Measurements from ENCODE around the gene TBX3. TPM values are rescaled to one million over a fixed set of nuclear protein-coding genes. Genes with fewer than 3 reads are reported as not detected.

TBX3 gene
- total RNA-seq, 1 donor from 2014 or later = 2.0 TPM

DNA sequence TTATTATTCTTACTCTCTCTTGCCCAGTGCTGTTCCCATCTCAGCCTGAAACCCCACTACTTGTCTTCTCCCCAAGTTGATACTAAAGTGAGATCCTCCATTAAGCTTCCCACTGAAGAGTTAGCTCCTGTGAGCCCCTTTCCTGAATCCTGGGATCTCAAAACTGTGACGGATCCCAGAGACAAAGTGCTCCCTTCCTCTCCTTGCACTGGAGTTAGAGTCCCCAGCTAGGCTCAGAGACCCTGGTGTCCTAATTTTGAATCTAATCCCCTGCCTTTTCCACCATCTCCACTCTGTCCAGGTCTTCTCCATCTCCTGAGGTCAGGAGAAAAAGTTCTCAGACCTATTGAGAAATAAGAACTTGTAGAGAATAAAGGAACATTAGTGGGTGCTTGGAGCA is 17.6 kb upstream of the TBX3 start:
- no peak for DNase-seq (ENCODE audit: low read depth)
- H3K4me3 ChIP-seq (ENCODE audit: low read depth, low read length) = no peak overlapping the region
- TF ChIP-seq, protein P1, sequence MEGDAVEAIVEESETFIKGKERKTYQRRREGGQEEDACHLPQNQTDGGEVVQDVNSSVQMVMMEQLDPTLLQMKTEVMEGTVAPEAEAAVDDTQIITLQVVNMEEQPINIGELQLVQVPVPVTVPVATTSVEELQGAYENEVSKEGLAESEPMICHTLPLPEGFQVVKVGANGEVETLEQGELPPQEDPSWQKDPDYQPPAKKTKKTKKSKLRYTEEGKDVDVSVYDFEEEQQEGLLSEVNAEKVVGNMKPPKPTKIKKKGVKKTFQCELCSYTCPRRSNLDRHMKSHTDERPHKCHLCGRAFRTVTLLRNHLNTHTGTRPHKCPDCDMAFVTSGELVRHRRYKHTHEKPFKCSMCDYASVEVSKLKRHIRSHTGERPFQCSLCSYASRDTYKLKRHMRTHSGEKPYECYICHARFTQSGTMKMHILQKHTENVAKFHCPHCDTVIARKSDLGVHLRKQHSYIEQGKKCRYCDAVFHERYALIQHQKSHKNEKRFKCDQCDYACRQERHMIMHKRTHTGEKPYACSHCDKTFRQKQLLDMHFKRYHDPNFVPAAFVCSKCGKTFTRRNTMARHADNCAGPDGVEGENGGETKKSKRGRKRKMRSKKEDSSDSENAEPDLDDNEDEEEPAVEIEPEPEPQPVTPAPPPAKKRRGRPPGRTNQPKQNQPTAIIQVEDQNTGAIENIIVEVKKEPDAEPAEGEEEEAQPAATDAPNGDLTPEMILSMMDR (conservative IDR thresholded peaks at IDR 0.05; ENCODE audit: low read depth, low read length) = no peak

DNA sequence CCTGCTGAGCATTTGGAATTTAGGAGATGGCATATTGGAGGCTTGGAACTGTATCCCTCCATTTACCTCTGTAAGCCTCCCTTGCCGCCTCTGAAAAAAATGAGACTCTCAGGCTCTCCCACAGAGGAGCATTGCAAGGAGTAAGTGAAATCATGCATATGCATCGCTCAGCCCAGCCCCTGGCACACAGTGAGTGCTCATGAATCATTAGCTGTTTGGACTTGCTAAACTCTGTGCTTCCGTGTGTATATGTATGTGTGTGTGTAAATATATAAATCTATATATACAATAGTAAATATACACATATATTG is 17.1 kb upstream of the TBX3 start:
- DNase-seq (ENCODE audit: low read depth) = no peak
- no peak overlapping the region for H3K4me3 ChIP-seq (ENCODE audit: low read depth, low read length)
- TF ChIP-seq, protein P1 (conservative IDR thresholded peaks at IDR 0.05; ENCODE audit: low read depth, low read length) = no peak

DNA sequence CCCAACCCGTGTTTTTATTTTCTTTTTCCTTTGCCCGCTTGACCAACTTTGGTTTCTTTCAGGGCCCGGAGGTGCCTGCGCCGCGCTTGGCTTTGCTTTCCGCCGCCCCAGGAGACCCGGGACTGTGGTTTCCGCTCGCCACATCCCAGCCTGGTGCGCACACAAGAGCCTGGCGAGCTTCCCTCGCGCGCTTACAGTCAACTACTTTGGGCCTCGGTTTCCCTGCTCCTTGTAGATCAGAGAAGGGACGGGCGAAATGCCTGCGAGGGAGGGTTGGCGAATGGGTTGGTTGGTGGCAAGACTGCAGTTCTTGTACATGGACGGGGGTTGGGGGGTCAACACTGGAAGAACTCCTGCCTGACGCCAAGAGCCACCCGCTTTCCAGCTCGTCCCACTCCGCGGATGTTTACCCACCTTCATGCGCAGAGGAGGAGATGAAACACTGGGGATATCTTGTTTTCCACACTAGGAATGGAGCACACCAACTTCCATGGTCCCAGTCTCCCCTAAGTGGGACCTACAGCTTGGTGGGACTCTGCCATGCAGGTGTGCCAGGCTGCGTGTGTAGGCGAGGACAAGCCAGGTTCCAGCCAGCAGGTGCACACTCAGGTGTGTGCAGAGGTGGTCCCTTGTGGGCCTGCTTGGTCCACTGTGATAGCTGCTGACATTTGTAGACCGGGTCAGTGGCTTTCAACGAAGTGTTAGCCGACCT is 16.6 kb upstream of the TBX3 start:
- no peak overlapping the region for H3K4me3 ChIP-seq (ENCODE audit: low read depth, low read length)
- TF ChIP-seq, protein P1 (conservative IDR thresholded peaks at IDR 0.05; ENCODE audit: low read depth, low read length) = no peak
- DNase-seq (ENCODE audit: low read depth) = no peak

DNA sequence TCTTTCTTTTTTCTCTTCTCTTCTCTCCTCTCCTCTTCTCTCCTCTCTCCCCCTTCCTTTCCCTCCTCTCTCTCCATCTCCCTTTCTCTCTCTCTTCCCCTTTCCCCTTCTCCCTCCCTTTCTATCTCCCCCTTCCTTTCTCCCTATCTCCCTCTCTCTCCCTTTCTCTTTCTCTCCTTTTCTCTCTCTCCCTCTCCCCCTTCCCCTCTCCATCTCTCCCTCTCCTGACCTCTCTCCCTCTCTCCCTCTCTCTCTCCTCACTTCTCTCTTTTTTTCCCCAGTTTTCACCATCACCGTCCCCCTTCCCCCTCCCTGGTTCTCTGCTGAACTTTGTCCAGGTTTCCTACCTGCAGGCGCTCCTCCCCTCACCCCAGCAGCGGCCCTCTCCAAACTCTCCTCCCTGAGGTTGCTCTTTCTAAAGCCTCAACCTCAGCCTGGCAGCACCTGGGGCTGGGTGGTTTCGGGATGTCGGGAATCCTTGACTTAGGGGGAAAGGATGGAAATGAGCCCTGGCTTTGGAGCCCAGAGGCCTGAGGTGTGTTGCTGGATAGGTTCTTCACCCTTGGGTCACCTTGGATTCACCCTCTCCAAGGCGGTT is 14.7 kb upstream of the TBX3 start:
- DNase-seq (ENCODE audit: low read depth) = no peak
- no peak overlapping the region for H3K4me3 ChIP-seq (ENCODE audit: low read depth, low read length)
- TF ChIP-seq, protein P1 (conservative IDR thresholded peaks at IDR 0.05; ENCODE audit: low read depth, low read length) = no peak

DNA sequence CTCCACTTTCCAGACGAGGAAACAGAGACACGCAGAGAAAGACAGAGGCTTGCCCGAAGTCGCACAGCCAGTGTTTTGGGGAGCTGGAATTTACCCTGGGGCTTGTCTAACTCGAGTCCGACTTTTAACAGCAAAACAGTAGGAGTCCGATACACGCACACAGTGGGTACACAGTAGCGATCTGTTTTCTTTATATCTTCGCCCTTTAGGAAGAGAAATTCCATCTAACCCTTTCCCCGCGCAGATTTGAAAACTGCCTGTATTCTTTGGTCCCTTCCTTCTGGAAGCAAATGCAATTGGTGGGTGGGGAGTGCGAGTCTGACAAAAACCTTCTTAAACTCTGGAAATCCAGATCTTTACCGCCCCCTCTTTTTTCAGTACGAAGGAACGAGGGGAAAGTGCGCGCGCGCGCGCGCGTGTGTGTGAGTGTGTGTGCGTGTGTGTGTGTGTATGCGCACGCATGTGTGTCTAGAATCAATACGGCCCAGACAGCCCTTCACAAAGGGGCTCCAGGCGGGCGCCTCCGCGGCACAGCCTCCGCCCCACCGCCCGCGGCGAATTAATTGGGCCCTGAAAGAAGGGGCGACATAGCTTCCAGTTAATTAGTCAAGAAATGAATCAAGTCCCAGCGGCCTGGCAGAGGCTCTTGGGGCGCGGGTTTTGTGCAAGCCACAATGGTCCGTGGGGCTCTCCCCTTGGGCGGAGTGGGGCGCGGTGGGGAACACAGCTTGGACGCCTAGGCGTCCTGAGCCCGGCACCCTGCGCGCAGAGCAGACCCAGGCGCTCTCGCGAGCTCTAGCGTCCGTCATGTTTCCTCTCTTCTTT is 14.0 kb upstream of the TBX3 start:
- no peak overlapping the region for H3K4me3 ChIP-seq (ENCODE audit: low read depth, low read length)
- TF ChIP-seq, protein P1 (conservative IDR thresholded peaks at IDR 0.05; ENCODE audit: low read depth, low read length) = no peak

DNA sequence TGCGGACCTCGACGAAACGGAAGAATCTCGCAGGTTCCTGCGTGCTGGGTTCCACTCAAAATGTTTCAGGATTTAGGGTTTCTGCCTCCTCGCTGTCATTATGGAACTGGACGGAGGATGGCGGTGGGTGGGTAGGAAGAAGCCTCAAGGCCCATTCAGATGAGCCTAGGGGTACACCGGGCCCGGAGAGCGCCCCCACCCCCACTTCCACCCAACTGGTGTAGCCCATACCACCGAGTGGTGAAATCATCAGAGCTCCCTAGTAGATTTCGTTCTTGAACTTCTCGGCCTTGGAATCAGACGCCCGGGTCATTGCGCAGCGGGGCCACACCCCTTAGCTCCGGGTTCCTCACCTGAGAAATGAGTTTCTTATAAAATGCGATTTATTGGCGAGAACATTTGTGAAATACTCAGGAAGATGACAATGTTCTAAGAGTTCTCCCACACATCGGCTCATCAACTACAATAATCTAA is 13.3 kb upstream of the TBX3 start:
- TF ChIP-seq, protein P1 (conservative IDR thresholded peaks at IDR 0.05; ENCODE audit: low read depth, low read length) = no peak
- DNase-seq (ENCODE audit: low read depth) = no peak
- H3K4me3 ChIP-seq (ENCODE audit: low read depth, low read length) = no peak overlapping the region

More for the DNA sequence above, 14.0 kb upstream of the TBX3 start:
- DNase-seq (ENCODE audit: low read depth) = no peak
